Type B pancreatic cell (in vitro differentiated cells): ENCODE measurements around the gene OPA3. TPM values are rescaled to one million over a fixed set of nuclear protein-coding genes. Genes with fewer than 3 reads are reported as not detected.

ENCODE experiments used
- DNase-seq: peaks from one replicate; pipeline ENCODE4 v3.0.0; 2021; ENCODE audit warnings: mixed read lengths; ENCODE audit not compliant: unreplicated experiment; ENCODE audit errors: extremely low spot score
- H3K27ac Mint-ChIP-seq: 2 replicates; pipeline ENCODE4 v1.8.0; 2021; ENCODE audit warnings: mild to moderate bottlenecking, mixed read lengths
- H3K27me3 Mint-ChIP-seq: 2 replicates; pipeline ENCODE4 v1.8.0; 2021; ENCODE audit warnings: mixed read lengths
- H3K36me3 Mint-ChIP-seq: 2 replicates; pipeline ENCODE4 v1.8.0; 2021; ENCODE audit warnings: mixed read lengths
- H3K4me1 Mint-ChIP-seq: one replicate; pipeline ENCODE4 v1.8.0; 2021; ENCODE audit warnings: mixed read lengths; ENCODE audit not compliant: unreplicated experiment
- H3K4me3 Mint-ChIP-seq: 2 replicates; pipeline ENCODE4 v1.8.0; 2021; ENCODE audit warnings: mild to moderate bottlenecking, mixed read lengths
- H3K9me3 Mint-ChIP-seq: 2 replicates; pipeline ENCODE4 v1.8.0; 2021; ENCODE audit warnings: mixed read lengths
- CTCF ChIP-seq: fragments of 200-600 bp; sonication (generic); conservative IDR thresholded peaks from 2 replicates; pipeline ENCODE4 v1.5.0; 2021; ENCODE audit warnings: antibody characterized with exemption, mild to moderate bottlenecking
- total RNA-seq: library from RNA; stranded (reverse); gene quantifications from 2 replicates; pipeline ENCODE4 v1.2.1, GENCODE V29; 2021; ENCODE audit warnings: low replicate concordance

Gene OPA3
- total RNA-seq, 1 donor from 2014 or later = 10.1 TPM

GRCh38 chr19:45558399-45558878 is 26.2 kb downstream of the OPA3 start:
- H3K27ac Mint-ChIP-seq = peak overlapping the region; percentile 53
- TF ChIP-seq CTCF = peak; percentile 71
- no peak for DNase-seq
- no peaks in the 10 kb centered on the region for H3K9me3 Mint-ChIP-seq
- H3K4me3 Mint-ChIP-seq = no peak overlapping the region
- H3K36me3 Mint-ChIP-seq = no peaks in the 10 kb centered on the region
- peaks cover 13% of the 10 kb centered on the region for H3K4me1 Mint-ChIP-seq
- no peaks in the 10 kb centered on the region for H3K27me3 Mint-ChIP-seq

DNA sequence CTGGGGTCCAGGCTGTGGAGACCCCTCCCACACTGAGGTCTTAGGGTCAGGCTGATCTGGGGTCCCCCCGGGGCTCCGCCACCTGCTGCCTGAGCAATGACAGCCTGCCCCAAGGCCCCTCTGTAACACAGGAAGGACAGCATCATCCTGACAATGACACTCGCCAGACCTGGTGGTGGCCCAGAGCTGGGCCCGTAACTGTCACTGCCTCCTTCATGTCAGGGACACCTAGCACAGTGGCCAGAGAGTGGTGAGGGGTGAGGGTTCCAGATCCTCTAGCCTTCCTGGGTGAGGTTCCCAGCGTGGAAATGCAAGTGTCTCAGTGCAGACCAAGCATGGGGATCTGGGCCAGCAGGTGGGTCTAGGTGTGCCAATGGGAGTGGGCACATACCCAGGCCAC is 27.8 kb downstream of the OPA3 start:
- Mint-ChIP-seq H3K27ac (no peak overlapping the region), H3K9me3 (no peaks in the 10 kb centered on the region)
- no peak for DNase-seq

DNA sequence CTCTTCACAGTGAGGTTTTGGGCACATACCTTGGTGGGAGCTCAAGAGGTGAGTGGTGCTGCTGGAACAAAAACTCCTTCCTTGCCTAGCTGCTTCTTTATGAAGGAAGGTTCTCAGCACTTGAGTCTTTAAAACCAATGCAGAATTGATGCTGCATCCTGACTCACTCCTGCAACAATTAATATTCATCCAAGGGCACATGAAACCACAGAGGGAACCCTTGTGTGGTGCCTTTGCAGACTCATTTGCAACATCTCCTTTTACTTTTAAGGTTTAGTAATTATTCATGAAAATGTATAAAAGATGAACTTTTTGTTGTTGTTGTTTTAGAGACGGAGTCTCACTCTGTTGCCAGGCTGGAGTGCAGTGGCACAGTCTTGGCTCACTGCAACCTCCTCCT is 30.1 kb downstream of the OPA3 start:
- TF ChIP-seq CTCF = no peak
- Mint-ChIP-seq H3K9me3 (no peaks in the 10 kb centered on the region), H3K4me1 (peaks cover 11% of the 10 kb centered on the region), H3K27me3 (no peaks in the 10 kb centered on the region), H3K36me3 (no peaks in the 10 kb centered on the region), H3K27ac (no peak overlapping the region), H3K4me3 (no peak overlapping the region)
- DNase-seq = no peak

More for the DNA sequence above, 27.8 kb downstream of the OPA3 start:
- no peak for TF ChIP-seq CTCF
- Mint-ChIP-seq H3K4me3 (no peak overlapping the region), H3K27me3 (no peaks in the 10 kb centered on the region), H3K4me1 (peaks cover 14% of the 10 kb centered on the region), H3K36me3 (no peaks in the 10 kb centered on the region)

- Mint-ChIP-seq H3K9me3 (no peaks in the 10 kb centered on the region), H3K4me1 (peaks cover 9% of the 10 kb centered on the region), H3K4me3 (no peak overlapping the region), H3K36me3 (no peaks in the 10 kb centered on the region), H3K27me3 (no peaks in the 10 kb centered on the region), H3K27ac (no peak overlapping the region)
- TF ChIP-seq CTCF = no peak
- no peak for DNase-seq
Observed at GRCh38 chr19:45553464-45553863, 31.1 kb downstream of the OPA3 start.

DNA sequence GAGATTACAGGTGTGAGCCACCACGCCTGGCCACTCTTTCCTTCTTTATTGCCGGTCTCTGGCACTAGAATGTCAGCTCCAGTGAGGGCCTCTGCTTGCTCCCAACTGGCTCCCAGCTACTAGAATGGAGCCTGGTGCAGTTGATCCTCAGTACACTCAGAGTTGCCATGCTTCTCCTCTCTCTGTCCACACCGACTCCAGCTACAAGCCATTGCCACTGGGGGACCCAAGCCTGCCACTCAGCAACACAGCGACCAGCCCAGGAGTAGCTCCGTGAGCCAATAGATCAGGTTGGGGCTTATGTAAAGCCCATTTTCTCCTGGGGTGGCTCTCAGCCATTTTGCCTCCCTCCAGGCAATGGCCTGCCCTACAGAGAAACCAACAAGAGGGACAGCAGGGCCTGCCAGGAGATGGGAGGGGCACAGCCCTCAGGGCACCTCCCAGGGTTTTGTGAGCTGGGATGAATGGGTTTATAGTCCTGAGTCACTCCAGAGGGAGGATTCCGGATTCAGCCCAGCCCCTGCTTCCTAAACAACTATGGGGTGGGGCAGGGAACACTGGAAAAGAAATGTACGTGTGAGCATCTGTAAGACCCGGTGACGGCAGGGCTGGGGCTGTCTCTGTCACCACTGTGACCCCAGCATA is 36.5 kb downstream of the OPA3 start:
- Mint-ChIP-seq H3K27me3 (no peaks in the 10 kb centered on the region), H3K4me1 (peaks cover 6% of the 10 kb centered on the region), H3K9me3 (no peaks in the 10 kb centered on the region), H3K27ac (no peak overlapping the region), H3K4me3 (no peak overlapping the region), H3K36me3 (no peaks in the 10 kb centered on the region)
- DNase-seq = no peak
- no peak for TF ChIP-seq CTCF
